Measurements from ENCODE around the gene PDZD7.

Gene PDZD7

DNA sequence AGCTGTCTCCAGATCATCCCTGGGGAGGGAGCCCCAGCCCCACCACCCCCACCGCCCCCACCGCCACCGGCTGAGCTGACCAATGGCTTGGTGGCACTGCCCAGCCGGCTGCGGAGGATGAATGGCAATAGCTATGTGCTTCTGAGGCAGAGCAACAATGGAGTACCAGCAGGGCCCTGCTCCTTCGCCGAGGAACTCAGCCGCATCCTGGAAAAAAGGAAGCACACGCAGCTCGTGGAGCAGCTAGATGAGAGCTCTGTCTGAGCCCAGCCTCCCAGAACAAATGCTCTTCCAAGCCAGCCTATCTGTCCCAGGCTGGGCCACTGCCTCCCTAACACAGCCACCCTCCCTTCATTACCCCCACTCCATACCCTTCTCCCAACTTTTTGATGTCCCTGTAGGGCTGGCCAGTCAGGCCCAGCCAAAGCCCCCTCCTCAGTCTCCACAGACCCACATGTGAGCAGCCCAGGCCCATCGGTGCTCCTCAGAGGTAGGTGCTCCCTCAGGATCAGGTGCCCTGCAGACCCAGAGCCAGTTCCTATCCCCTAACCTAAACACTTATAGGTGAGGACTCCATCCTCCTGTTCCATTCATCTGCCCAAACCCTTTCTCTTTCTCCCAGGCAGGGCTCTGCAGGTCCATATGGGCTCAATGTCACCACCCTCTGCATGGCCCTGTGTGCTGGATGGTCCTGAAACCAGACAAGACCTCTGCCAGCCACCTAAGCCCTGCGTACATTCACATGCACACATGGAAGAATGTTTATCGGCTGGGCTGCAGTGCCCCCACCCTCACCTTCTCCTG, 46.9 kb downstream of the PDZD7 start:
- Histone ChIP-seq H3K27me3 (ENCODE audit: insufficient read depth, insufficient read length) (no peaks in the 10 kb centered on the region), H3K9ac (ENCODE audit: insufficient read length, low read depth) (no peak overlapping the region), H3K4me1 (ENCODE audit: insufficient read depth, insufficient read length) (peaks cover 4% of the 10 kb centered on the region), H3K9me3 (ENCODE audit: insufficient read depth, low read length) (no peaks in the 10 kb centered on the region), H3K36me3 (ENCODE audit: insufficient read depth, insufficient read length, low read length) (peaks cover 59% of the 10 kb centered on the region), H3K4me3 (ENCODE audit: insufficient read length, low read depth) (no peak overlapping the region)
- no peak for DNase-seq (ENCODE audit: low read depth, low spot score)
- TF ChIP-seq YY1 (IDR thresholded peaks at IDR 0.05; ENCODE audit: insufficient read depth, insufficient read length) (no peak), ZNF274 (IDR thresholded peaks at IDR 0.05; ENCODE audit: low read depth, low read length) (no peak), SUZ12 (IDR thresholded peaks at IDR 0.05; ENCODE audit: extremely low read depth, insufficient read depth, insufficient read length) (no peak)

DNA sequence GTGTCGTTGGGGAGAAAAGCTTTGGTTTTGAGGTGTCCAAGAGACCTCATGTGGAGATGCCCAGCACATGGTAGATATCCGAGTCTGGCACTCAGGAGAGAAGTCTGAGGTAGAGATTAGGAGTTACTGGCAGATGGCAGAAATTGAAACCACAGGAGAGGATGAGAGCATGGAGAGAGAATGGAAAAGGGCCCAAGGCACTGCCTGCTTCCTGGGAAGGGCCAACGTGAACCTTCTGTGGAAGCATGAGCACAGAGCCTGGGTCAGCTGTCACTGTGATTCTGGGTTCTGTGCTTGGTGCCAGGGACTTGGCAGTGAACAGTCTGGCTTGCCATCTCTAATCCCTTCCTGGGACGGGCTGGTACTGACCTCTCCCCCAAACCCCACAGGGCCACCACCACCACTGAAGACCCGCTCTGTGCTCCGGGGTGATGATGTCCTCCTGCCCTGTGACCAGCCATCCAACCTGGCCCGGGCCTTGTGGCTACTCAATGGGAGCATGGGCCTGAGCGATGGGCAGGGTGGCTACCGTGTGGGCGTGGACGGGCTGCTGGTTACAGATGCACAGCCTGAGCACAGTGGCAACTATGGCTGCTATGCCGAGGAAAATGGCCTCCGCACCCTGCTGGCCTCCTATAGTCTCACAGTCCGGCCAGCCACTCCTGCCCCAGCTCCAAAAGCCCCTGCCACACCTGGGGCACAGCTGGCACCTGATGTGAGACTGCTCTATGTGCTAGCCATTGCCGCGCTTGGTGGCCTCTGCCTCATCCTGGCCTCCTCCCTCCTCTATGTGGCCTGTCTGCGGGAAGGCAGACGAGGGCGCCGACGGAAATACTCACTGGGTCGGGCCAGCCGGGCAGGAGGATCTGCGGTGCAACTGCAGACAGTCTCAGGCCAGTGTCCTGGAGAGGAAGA, 47.8 kb downstream of the PDZD7 start:
- no peak overlapping the region for H3K4me3 ChIP-seq (ENCODE audit: insufficient read length, low read depth)
- H3K27me3 ChIP-seq (ENCODE audit: insufficient read depth, insufficient read length), result no peaks in the 10 kb centered on the region
- peaks cover 1% of the 10 kb centered on the region for H3K4me1 ChIP-seq (ENCODE audit: insufficient read depth, insufficient read length)
- H3K9me3 ChIP-seq (ENCODE audit: insufficient read depth, low read length), result no peaks in the 10 kb centered on the region
- peaks cover 58% of the 10 kb centered on the region for H3K36me3 ChIP-seq (ENCODE audit: insufficient read depth, insufficient read length, low read length)
- TF ChIP-seq ZNF274 (IDR thresholded peaks at IDR 0.05; ENCODE audit: low read depth, low read length), result no peak
- TF ChIP-seq SUZ12 (IDR thresholded peaks at IDR 0.05; ENCODE audit: extremely low read depth, insufficient read depth, insufficient read length), result no peak
- TF ChIP-seq YY1 (IDR thresholded peaks at IDR 0.05; ENCODE audit: insufficient read depth, insufficient read length), result no peak
- DNase-seq (ENCODE audit: low read depth, low spot score), result no peak
- H3K9ac ChIP-seq (ENCODE audit: insufficient read length, low read depth), result no peak overlapping the region

DNA sequence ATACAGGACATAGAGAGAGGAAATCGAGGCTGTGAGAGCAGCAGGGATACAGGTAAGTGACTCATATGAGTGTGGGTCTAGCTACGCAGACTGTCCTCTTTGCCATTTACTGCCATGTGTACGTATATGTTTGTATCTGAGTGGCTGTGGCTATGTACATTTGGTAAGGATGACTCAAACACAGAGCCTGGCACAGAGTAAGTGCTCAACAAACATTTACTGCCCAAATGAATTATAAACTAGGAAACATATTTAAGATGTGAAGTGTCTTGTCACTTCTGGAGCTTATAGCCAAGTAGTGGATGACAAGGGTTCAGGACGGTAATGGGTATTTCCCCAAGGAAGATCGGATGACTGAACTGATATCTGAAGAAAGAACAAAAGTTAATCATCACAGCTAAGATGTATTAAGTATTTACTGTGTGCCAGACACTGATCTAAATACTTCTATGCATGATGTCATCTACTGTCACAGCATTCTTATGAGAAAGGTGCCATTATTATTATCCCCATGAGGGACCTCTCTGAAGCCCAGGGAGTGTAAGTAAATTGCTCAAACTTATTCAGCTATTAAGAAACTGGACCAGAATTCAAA, 49.7 kb downstream of the PDZD7 start:
- Histone ChIP-seq H3K27me3 (ENCODE audit: insufficient read depth, insufficient read length) (no peaks in the 10 kb centered on the region), H3K9me3 (ENCODE audit: insufficient read depth, low read length) (no peaks in the 10 kb centered on the region), H3K4me3 (ENCODE audit: insufficient read length, low read depth) (no peak overlapping the region), H3K36me3 (ENCODE audit: insufficient read depth, insufficient read length, low read length) (peaks cover 53% of the 10 kb centered on the region), H3K4me1 (ENCODE audit: insufficient read depth, insufficient read length) (no peaks in the 10 kb centered on the region), H3K9ac (ENCODE audit: insufficient read length, low read depth) (no peak overlapping the region)
- TF ChIP-seq SUZ12 (IDR thresholded peaks at IDR 0.05; ENCODE audit: extremely low read depth, insufficient read depth, insufficient read length), result no peak
- no peak for TF ChIP-seq ZNF274 (IDR thresholded peaks at IDR 0.05; ENCODE audit: low read depth, low read length)
- TF ChIP-seq YY1 (IDR thresholded peaks at IDR 0.05; ENCODE audit: insufficient read depth, insufficient read length), result no peak
- DNase-seq (ENCODE audit: low read depth, low spot score), result no peak

DNA sequence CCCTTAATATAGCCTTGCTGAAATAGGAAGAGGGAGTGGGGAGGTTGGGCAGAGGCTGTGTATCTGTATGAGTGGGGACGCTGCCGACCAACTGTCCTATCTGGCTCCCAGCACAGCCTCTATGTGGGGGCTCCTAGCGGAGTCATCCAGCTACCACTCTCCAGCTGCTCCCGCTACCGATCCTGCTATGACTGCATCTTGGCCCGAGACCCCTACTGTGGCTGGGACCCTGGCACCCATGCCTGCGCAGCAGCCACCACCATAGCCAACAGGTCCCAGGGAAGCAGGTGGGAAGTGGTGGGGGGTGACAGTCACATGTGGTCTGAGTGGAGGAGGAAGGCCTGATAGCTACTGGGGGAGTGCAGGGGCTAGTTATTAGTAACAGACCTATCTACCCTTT, 50.2 kb downstream of the PDZD7 start:
- TF ChIP-seq ZNF274 (IDR thresholded peaks at IDR 0.05; ENCODE audit: low read depth, low read length), result no peak
- no peak for TF ChIP-seq SUZ12 (IDR thresholded peaks at IDR 0.05; ENCODE audit: extremely low read depth, insufficient read depth, insufficient read length)
- no peak for TF ChIP-seq YY1 (IDR thresholded peaks at IDR 0.05; ENCODE audit: insufficient read depth, insufficient read length)
- Histone ChIP-seq H3K9ac (ENCODE audit: insufficient read length, low read depth) (no peak overlapping the region), H3K4me3 (ENCODE audit: insufficient read length, low read depth) (no peak overlapping the region), H3K36me3 (ENCODE audit: insufficient read depth, insufficient read length, low read length) (peaks cover 48% of the 10 kb centered on the region), H3K4me1 (ENCODE audit: insufficient read depth, insufficient read length) (no peaks in the 10 kb centered on the region), H3K27me3 (ENCODE audit: insufficient read depth, insufficient read length) (no peaks in the 10 kb centered on the region), H3K9me3 (ENCODE audit: insufficient read depth, low read length) (no peaks in the 10 kb centered on the region)
- DNase-seq (ENCODE audit: low read depth, low spot score), result no peak

DNA sequence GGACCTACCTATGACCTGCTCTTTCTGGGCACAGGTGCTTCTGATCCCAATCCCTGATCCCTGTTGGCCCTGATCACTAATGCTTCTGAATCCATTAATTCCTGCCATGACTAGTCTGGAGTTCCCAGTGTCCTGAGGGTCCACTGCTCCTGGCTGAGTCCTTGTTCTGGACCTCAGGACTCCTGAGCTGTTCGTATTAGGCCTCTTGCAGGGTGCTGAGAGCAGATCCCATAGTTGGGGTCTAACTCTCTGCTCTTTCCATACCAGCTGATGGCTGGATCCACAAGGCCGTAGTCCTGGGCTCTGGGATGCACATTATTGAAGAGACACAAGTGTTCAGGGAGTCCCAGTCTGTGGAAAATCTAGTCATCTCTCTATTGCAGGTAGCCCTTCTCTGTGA, 50.6 kb downstream of the PDZD7 start:
- Histone ChIP-seq H3K4me1 (ENCODE audit: insufficient read depth, insufficient read length) (no peaks in the 10 kb centered on the region), H3K9ac (ENCODE audit: insufficient read length, low read depth) (no peak overlapping the region), H3K36me3 (ENCODE audit: insufficient read depth, insufficient read length, low read length) (peaks cover 44% of the 10 kb centered on the region), H3K4me3 (ENCODE audit: insufficient read length, low read depth) (no peak overlapping the region), H3K27me3 (ENCODE audit: insufficient read depth, insufficient read length) (no peaks in the 10 kb centered on the region), H3K9me3 (ENCODE audit: insufficient read depth, low read length) (no peaks in the 10 kb centered on the region)
- DNase-seq (ENCODE audit: low read depth, low spot score), result no peak
- no peak for TF ChIP-seq SUZ12 (IDR thresholded peaks at IDR 0.05; ENCODE audit: extremely low read depth, insufficient read depth, insufficient read length)
- TF ChIP-seq ZNF274 (IDR thresholded peaks at IDR 0.05; ENCODE audit: low read depth, low read length), result no peak

DNA sequence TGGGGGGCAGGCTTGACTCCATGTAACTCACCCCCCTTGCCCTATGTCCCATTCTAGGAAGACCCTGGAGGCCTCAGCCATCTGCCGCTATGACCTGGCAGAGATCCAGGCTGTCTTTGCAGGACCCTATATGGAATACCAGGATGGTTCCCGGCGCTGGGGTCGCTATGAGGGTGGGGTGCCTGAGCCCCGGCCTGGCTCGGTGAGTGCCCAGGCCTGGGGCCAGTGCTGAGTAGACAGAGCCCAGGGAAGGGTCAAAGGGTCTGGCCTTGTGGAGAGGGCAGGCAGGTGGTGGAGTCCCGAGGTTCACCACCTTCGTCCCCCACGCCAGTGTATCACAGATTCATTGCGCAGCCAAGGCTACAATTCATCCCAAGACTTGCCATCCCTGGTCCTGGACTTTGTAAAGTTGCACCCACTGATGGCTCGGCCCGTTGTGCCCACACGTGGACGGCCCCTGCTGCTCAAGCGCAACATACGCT, 51.1 kb downstream of the PDZD7 start:
- H3K36me3 ChIP-seq (ENCODE audit: insufficient read depth, insufficient read length, low read length), result peaks cover 42% of the 10 kb centered on the region

DNA sequence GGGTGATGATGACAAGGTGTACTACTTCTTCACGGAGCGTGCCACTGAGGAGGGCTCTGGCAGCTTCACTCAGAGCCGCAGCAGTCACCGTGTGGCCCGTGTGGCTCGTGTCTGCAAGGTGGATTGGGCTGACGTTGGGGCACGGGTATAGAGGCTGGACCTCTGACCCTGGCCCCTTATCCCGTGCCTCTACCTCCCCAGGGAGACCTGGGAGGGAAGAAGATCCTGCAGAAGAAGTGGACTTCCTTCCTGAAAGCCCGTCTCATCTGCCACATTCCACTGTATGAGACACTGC, 52.1 kb downstream of the PDZD7 start:
- peaks cover 42% of the 10 kb centered on the region for H3K36me3 ChIP-seq (ENCODE audit: insufficient read depth, insufficient read length, low read length)
- no peak for DNase-seq (ENCODE audit: low read depth, low spot score)
- no peak overlapping the region for H3K9ac ChIP-seq (ENCODE audit: insufficient read length, low read depth)
- no peaks in the 10 kb centered on the region for H3K27me3 ChIP-seq (ENCODE audit: insufficient read depth, insufficient read length)
- TF ChIP-seq YY1 (IDR thresholded peaks at IDR 0.05; ENCODE audit: insufficient read depth, insufficient read length), result no peak
- no peak for TF ChIP-seq SUZ12 (IDR thresholded peaks at IDR 0.05; ENCODE audit: extremely low read depth, insufficient read depth, insufficient read length)
- no peak for TF ChIP-seq ZNF274 (IDR thresholded peaks at IDR 0.05; ENCODE audit: low read depth, low read length)
- H3K9me3 ChIP-seq (ENCODE audit: insufficient read depth, low read length), result no peaks in the 10 kb centered on the region
- no peaks in the 10 kb centered on the region for H3K4me1 ChIP-seq (ENCODE audit: insufficient read depth, insufficient read length)
- no peak overlapping the region for H3K4me3 ChIP-seq (ENCODE audit: insufficient read length, low read depth)

More for the DNA sequence above, 51.1 kb downstream of the PDZD7 start:
- TF ChIP-seq ZNF274 (IDR thresholded peaks at IDR 0.05; ENCODE audit: low read depth, low read length) (no peak), YY1 (IDR thresholded peaks at IDR 0.05; ENCODE audit: insufficient read depth, insufficient read length) (no peak), SUZ12 (IDR thresholded peaks at IDR 0.05; ENCODE audit: extremely low read depth, insufficient read depth, insufficient read length) (no peak)
- Histone ChIP-seq H3K27me3 (ENCODE audit: insufficient read depth, insufficient read length) (no peaks in the 10 kb centered on the region), H3K9me3 (ENCODE audit: insufficient read depth, low read length) (no peaks in the 10 kb centered on the region), H3K9ac (ENCODE audit: insufficient read length, low read depth) (no peak overlapping the region), H3K4me3 (ENCODE audit: insufficient read length, low read depth) (no peak overlapping the region), H3K4me1 (ENCODE audit: insufficient read depth, insufficient read length) (no peaks in the 10 kb centered on the region)
- DNase-seq (ENCODE audit: low read depth, low spot score), result no peak
